ENCODE data around the gene ZEB1. TPM values are rescaled to one million over a fixed set of nuclear protein-coding genes. Genes with fewer than 3 reads are reported as not detected.
A peak's percentile ranks its signal among the peaks of the same experiment; 100 is the strongest.
"Not testable (repeated sequence)": the region's sequence is repeated elsewhere in the genome, so short reads cannot be mapped to it uniquely, and the experiment has no call there.

Gene ZEB1
- total RNA-seq, 1 donor from 2014 or later, result 86.7 TPM

DNA sequence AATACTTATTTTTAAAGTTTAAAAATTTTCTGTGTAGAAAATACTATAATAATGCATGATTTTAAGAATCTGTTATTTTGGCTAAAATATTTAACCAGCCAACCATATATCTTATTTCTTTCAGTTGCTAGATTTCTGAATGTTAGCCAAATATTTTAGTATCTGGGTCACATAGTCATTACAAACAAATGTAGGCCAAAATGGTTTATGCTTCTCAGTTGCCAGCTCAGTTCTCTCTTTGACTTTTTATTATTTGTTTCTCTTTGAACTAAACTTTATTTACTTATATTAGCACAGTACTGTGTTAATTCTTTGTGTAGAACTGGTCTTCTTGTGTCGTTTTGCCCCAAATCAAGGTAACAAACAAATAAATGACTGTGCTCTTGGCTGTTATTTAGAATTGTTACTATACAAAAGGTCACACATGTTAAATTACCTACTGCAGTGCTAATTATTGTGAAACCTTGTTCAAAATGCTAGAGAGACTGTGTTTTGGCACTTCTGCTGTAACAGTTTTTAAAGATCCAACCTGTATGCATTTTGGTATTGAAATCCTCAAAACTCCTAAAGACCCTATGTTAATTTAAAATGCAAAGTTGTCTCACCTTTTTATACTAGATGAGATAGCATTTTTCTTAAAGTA, 39.8 kb downstream of the ZEB1 start:
- no peak for ATAC-seq

DNA sequence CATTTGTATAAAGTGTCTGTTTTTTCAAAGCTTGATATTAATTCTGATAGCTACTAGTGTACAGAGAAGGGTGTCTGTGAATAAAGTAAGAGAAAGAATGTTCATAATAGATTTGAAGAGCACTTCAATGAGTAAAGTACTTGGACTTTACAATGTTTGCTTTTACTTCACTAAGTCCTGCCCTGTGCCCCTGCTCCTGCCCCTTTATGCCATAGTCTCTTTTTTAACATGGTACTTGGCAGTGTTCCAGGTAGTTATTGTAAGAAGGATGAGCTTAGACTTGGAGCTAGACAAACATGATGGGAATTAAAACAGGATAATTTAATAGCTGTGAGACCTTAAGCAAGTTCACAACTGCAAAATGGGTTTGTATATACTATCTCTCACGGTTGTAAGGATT, 41.0 kb downstream of the ZEB1 start:
- ATAC-seq (peak; percentile 44), DNase-seq (no peak)
- intact Hi-C loops (cut with micrococcal nuclease), result no loop called here

More for the DNA sequence above, 39.8 kb downstream of the ZEB1 start:
- no peak for DNase-seq
- intact Hi-C loops (cut with micrococcal nuclease), result no loop called here

DNA sequence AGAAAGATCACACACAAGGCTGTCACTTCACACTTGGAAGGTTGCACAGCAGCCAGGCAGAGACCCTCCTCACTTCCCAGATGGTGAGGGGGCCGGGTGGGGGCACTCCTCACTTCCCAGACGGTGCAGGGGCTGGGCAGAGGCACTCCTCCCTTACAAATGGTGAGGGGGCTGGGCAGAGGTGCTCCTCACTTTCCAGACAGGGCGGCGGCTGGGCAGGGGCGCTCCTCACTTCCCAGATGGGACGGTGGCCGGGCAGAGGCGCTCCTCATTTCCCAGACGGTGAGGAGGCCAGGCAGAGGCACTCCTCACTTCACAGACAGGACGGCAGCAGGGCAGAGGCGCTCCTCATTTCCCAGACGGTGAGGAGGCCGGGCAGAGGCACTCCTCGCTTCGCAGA, 42.5 kb downstream of the ZEB1 start:
- ATAC-seq; intact Hi-C loops (cut with micrococcal nuclease); DNase-seq: not testable (repeated sequence)

DNA sequence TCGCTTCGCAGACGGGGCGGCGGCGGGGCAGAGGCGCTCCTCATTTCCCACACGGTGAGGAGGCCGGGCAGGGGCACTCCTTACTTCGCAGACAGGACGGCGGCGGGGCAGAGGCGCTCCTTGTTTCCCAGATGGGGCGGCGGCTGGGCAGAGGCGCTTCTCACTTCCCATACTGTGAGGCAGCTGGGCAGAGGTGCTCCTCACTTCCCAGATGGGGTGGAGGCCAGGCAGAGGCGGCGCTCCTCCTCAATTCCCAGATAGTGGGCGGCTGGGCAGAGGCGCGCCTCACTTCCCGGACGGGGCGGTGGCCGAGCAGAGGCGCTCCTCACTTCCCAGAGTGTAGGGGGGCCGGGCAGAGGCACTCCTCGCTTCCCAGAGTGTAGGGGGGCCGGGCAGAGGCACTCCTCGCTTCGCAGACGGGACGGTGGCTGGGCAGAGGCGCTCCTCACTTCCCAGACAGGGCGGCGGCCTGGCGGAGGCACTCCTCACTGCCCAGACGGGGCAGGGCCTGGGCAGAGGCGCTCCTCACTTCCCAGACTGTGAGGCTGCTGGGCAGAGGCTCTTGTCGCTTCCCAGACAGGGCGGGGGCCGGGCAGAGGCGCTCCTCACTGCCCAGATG, 43.1 kb downstream of the ZEB1 start:
- DNase-seq (peak; percentile 21), ATAC-seq (no peak)
- intact Hi-C loops (cut with micrococcal nuclease), result no loop called here

DNA sequence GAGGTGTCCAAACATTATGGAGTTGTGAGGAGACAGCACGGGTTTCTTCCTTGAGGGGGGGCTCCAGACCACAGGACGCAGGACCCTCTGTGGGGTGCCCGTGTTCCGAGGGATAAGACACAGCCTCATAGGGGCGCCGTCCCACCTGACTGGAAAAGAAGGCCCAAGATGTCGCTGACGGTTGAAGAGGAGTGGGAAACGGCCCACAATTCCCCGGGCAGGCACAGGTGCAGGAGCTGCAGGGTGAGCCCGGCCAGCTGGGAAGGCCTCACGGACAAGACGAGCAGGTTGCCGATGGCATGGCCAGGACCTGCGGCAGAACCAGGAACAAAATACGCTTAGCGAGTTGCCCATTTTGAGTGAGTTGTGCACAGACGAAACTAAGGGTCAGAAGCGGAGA, 44.7 kb downstream of the ZEB1 start:
- DNase-seq; intact Hi-C loops (cut with micrococcal nuclease); ATAC-seq: not testable (repeated sequence)

DNA sequence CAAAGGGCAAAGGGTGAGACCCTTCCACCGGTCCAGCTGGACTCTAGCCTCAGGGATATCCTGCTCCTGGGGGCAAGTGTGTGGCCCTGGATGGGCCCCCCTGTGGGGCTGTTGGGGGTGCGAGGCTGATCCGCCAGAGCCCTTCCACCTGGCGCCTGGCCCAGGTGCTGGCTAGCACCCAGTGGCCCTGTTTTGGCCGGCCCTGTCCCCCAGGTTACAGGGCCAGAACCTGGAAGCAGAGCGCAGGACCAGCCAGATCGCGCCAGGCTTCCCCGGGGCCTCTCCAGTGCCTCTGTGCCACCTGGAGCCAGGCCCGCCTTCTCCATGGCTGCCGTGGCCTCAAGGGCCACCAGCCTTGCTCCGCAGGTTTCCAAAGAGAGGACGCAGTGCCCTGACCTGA, 45.2 kb downstream of the ZEB1 start:
- intact Hi-C loops (cut with micrococcal nuclease); DNase-seq; ATAC-seq: not testable (repeated sequence)

DNA sequence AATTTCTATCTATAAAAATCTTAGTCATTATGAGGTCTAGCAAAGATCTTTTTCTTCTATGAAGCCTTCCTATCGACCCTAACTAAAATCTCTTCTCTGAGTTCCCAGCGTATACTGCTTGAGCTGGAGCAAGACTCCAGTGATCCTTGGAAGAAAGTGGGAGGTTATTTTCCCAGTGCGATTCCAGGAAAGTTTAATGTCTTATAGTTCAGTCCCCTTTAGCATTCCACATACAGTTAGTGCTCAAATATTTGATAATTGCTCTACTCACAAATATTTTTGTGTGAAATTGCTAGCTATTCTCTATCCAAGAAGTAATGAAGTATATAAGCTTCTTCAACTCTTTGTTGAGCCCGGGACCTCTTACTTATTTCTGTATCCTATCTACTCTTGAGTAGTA, 47.7 kb downstream of the ZEB1 start:
- DNase-seq, result no peak
- intact Hi-C loops (cut with micrococcal nuclease), result no loop called here
- no peak for ATAC-seq

DNA sequence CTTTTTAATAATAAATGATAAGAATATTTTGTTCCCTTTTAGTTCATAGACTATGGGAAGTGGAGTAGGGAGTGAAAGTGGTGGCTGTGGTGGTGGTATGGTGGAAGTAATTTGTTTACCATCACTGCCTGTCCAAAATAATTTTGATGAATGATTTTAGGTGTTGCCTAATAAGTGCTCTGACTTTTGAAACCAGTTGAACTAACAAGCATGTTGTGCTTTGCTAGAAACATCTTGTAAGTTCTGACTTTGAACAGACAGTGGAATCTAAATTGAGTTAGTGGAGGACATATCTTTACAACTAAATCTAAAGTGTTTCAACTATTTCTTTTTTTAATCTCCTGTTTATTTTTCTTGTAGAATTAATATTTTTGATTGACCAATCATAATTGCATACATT, 49.7 kb downstream of the ZEB1 start:
- ATAC-seq (no peak), DNase-seq (no peak)
- intact Hi-C loops (cut with micrococcal nuclease), result no loop called here

DNA sequence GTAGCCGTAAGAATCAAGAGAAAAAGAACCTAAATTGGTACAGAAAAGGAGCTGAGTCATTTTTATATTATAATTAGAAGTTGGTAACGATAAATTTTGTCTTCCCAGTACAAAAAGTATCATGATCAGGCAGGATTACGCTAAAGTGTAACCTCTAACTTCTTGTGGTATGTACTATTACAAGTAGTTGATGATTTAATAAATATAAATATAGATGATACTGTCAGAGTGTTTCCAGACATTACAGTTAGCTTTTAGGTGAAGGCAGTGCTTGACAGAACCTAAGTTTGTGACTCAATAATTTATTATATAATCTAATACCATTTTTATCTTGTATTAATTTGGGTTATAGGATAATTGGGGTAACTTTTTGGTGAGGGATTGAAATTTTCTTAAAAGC, 53.4 kb downstream of the ZEB1 start:
- ATAC-seq (no peak), DNase-seq (no peak)
- intact Hi-C loops (cut with micrococcal nuclease), result no loop called here

DNA sequence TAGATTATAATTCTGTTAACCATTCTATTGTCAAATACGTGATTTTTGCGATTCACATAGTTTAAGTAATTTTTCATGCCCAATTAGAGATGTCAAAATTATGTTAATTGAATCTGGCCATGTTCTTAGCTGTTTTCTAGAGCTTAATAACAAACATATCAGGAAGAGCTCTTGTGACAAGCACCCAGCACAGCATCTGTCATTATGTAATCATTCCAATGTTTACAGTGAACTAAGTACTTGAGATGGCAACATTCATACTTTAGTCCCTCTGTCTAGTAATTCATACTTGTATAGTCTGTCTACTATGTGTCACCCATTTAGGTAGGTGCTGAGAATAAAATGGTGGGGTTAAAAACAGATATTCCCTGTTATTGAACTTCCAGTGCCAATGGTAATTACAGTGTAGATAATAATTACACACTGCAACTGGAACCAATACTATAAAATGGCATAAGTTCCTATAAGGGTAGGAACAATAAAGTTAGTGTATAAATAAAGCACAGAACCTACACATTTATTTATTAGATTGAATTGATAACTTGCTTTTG, 55.2 kb downstream of the ZEB1 start:
- intact Hi-C loops (cut with micrococcal nuclease), result no loop called here
- peak; percentile 44 for ATAC-seq
- no peak for DNase-seq

DNA sequence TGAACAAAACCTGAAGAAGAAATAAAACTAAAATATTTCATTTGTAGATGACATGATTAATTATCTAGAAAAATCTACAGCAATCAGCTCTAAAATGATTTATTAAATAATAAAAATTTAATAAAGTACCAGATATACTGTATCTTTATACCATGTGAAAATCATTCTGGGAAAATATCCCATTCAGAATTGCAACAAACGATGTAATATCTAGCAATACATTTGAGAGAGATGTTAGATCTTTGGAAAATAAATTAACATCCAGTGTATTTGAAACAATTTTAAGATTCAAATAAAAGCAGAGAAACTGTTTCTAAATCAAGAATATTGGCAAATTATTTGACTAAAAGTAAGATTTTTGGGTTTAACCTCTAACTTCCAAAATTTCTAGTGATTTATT, 62.2 kb downstream of the ZEB1 start:
- ATAC-seq, result no peak
- intact Hi-C loops (cut with micrococcal nuclease), result no loop called here
- no peak for DNase-seq

DNA sequence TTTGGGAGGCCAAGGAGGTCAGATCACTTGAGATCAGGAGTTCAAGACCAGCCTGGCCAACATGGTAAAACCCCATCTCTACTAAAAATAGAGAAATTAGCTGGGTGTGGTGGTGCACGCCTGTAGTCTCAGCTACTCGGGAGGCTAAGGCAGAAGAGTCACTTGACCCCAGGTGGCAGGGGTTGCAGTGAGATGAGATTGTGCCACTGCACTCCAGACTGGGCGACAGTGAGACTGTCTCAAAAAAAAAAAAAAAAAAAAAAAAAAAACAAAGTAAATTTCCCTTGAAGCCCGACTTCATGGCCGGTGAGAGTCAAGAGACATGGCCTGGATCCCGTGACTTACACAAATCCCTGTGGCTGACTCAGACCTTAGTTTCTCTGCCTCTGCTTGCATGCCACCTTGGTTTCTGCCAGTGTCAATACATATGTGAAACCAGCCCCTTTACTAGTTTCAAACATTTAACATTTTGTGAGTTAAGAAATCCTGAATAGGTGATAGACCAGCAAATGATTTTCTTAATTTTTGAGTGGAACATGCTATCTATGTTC, 62.8 kb downstream of the ZEB1 start:
- DNase-seq (no peak), ATAC-seq (no peak)
- intact Hi-C loops (cut with micrococcal nuclease), result no loop called here

DNA sequence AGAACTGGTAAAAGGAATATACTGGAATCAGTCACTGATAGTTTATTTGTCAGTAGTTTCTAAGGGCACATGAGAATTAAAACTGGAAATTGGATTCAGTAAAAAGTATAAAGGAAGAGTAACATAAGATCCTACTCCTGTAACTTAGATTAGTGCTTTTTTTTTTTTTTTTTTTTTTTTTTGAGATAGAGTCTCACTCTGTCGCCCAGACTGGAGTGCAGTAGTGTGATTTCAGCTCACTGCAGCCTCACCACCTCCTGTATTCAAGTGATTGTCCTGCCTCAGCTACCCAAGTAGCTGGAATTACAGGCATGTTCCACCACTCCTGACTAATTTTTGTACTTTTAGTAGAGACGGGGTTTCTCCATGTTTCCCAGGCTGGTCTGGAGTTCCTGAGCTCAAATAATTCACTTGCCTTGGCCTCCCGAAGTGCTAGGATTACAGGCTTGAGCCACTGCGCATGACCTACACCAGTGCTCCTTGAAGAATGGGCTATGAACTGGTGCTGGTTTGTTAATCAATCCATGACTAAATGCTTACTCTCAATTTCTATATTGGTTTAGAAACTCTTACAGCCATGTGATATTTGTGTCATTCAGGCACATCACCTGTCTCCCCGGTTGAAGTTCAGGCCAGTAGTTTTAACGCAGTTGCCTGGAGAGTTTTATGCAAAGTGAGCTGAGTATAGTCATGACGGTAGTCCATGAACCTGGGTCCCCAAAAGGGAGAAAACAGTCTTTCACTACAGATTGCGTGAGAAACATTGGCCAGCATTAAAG, 65.0 kb downstream of the ZEB1 start:
- peak; percentile 19 for ATAC-seq
- intact Hi-C loops (cut with micrococcal nuclease), result no loop called here
- DNase-seq, result no peak

DNA sequence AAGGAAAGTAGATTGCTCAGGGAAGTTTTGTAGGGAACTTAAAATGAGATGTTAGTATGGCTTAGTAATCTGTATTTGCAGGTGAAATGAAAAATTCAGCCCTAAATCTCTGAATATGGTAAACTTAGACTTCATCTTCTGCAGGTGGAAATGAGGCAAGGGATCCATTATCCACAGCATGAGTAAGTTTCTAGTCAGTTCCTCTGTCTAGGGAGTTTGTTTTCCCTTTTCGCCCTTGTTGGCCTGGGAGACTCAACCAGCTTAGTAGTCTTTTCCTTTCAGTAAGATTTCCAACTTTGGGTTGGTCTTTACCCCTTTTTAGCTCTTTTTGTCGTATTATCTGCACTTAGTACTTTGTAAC, 65.6 kb downstream of the ZEB1 start:
- no peak for DNase-seq
- no peak for ATAC-seq
- intact Hi-C loops (cut with micrococcal nuclease), result no loop called here

DNA sequence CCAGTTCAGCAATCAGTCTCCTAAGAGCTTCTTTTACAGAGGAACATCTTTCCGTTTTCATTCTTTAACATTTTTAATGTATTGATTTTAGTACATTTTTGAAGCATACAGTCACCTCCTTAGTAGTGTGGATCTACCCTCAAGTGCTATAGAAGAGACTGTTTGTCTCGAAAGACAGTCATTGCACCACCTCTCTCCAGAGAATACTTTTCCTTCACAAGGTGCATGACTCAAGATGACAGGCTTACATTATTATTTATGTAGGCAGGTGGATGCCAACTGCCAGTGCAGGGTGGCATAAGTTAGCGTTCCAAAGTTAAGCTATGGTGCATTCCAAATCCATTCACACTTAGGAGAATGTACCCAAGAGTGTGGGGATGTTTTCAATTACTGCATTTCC, 71.8 kb downstream of the ZEB1 start:
- DNase-seq (no peak), ATAC-seq (no peak)
- intact Hi-C loops (cut with micrococcal nuclease), result no loop called here

DNA sequence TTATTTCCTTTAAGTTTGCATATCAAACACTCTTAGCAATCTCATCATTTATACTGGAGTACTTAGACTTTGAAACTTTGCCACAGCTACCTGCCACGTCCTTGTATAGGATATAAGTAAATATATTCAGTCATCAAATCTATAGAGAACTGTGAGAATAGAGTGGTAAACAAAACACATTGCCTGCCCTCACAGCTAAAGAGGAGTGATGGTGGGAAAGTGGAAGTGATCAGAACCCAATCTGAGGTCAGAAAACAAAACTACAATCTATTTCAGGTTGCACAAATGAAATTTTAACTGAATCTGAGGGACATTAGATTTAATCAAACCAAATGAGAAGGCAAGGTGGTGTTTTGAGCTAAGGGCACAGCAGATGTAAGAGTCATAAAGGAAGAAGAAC, 74.8 kb downstream of the ZEB1 start:
- intact Hi-C loops (cut with micrococcal nuclease), result no loop called here
- ATAC-seq (no peak), DNase-seq (no peak)

DNA sequence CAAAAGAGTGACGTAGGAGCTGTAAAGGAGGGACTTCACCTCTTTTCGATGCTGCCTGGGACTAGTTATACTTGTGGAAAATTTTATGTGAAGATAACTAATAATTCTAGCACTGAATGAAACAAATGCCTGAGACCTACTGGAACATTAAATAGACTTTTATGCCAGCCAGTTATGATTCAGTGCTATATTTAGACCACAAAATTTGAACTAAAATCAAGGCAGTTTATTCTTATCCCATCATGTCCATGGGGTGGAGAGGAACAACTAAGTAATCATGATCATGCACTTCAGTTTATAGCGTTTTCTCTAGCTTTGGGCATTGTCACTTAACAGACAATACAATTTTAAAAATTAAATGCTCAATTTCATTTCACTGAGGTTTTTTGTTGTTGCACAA, 76.7 kb downstream of the ZEB1 start:
- DNase-seq, result no peak
- intact Hi-C loops (cut with micrococcal nuclease), result no loop called here
- peak; percentile 71 for ATAC-seq

DNA sequence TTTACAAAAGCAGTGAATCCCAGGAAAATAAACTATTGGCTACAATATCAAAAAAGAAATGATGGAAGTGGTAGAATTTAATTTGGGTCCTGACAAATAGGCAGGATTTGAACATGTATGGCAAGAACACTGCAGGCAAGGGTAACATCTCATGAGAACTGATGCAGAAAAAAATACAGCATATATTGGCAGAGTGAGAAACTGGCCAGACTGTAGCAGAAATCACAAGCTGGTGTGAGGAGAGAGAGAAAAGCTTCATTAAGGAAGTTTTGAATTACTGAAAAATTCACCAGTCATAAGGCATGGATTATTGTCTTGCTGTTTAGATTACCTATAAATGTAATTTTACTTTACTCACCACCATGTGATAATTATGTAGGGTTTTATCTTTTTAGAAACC, 77.4 kb downstream of the ZEB1 start:
- ATAC-seq (no peak), DNase-seq (no peak)
- intact Hi-C loops (cut with micrococcal nuclease), result no loop called here

DNA sequence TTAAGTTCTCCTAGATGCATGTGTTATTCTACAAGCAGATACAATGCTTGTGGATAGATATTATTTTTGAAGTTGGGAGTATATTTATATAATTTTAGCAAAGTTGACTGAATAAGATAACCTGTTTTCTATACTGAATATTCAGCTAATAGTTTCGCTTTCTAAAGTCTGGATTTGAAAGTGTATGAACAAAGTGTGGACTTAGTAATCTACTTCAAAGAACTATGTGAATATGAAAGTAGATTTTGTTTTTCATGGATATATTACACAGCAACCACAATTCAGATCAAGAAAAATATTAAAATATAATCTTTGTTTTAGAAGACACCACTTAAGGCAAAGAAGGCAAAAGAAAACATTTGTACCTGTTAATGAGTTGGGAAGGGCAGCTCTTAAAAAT, 78.8 kb downstream of the ZEB1 start:
- DNase-seq (no peak), ATAC-seq (no peak)
- intact Hi-C loops (cut with micrococcal nuclease), result no loop called here

DNA sequence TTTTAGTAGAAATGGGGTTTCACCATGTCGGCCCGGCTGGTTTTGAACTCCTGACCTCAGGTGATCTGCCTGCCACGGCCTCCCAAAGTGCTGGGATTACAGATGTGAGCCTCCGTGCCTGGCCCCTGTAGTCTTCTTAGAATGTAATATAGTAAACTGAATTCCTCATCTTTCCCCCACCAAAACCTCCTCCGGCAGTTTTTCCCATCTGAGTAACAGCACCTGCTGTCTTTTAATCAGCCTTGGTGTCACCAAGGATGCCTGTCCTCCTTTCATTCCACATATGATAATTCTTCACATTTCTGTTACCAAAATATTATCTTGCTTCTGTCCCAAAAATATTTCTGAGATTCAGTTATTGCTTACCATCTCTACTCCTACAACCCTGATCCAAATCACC, 80.2 kb downstream of the ZEB1 start:
- intact Hi-C loops (cut with micrococcal nuclease), result no loop called here
- DNase-seq (no peak), ATAC-seq (no peak)
